Measurements from ENCODE around the gene IBA57.

- no peak for TF ChIP-seq EZH2 (IDR thresholded peaks at IDR 0.05)
- TF ChIP-seq POLR2AphosphoS5 (IDR thresholded peaks at IDR 0.05; ENCODE audit: borderline replicate concordance, low read depth, low read length) = no peak
Observed at GRCh38 chr1:228152918-228153258, 12.7 kb upstream of the IBA57 start.
